Measurements from ENCODE around the gene APOBEC3A. TPM values are rescaled to one million over a fixed set of nuclear protein-coding genes. Genes with fewer than 3 reads are reported as not detected.

APOBEC3A gene
- total and polyA plus RNA-seq, 2 of the 8 experiments (the other 6 are each of a cell fraction or from before 2014, with no cell fraction given) = not detected

DNA sequence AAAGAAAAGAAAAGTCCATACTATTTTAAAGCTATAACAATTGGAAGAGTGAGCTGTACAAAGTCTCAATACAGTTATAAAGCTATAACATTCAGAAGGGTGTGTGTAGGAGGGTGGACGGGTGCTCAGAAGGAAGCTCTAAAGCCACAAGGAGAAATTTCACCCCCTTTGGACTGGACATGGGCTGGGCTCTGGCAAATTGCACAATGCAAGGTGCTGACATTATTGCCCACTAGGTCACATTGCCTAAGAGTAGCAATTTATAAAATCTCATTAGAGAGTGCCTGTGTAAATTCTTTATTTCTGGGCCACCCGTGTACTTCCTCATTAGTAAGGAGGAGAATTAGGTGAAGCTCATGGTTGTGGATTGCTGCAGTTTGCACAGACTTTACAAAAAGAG is 5.7 kb upstream of the APOBEC3A start:
- H3K27me3 ChIP-seq (replicated peaks in 1 of 4; ENCODE audit: control insufficient read depth in 3 of 4, extremely low read depth in 1 of 4, insufficient read depth in 3 of 4, low read length in 3 of 4) = peaks cover 0 to 3% (median 0%) of the 10 kb centered on the region in 4 experiments; a peak in 1 of 7 replicates
- H3K79me1 ChIP-seq (ENCODE audit: low read depth, low read length) = no peaks in the 10 kb centered on the region
- 93% methylated on average over 2 of the region's 2 CpGs; no CpG with 5 or more reads in 1 of the 2 experiments for WGBS, 2 experiments (ENCODE audit: extremely low coverage in 1 of 2, insufficient coverage in 1 of 2, insufficient read length in 1 of 2, insufficient replicate concordance in 2 of 2, low coverage in 1 of 2, low lambda C conversion rate in 2 of 2, missing lambda C conversion rate in 1 of 2)
- no peaks in the 10 kb centered on the region for H3K79me2 ChIP-seq (ENCODE audit: control insufficient read depth in 1 of 2, insufficient read depth in 2 of 2, low read length in 2 of 2)
- FAIRE-seq (no peak), DNase-seq (ENCODE audit: low read depth in 1 of 2, low spot score in 2 of 2) (no peak)
- ChIA-PET CTCF (ENCODE audit: partially characterized antibody) (interaction anchor here (0.6 to 2.3 kb wide), 9 partner anchors 10 to 365 kb away, joined by 3 to 9 read pairs (median 3); no protein-coding TSS in a partner anchor), POLR2A (ENCODE audit: partially characterized antibody) (interaction anchor here (1.1 to 2.5 kb wide), 3 partner anchors 8 to 88 kb away, joined by 3 to 6 read pairs (median 5); no protein-coding TSS in a partner anchor)
- H2AFZ ChIP-seq (ENCODE audit: low read length) = no peak overlapping the region
- no peak for TF ChIP-seq BCL11A (IDR thresholded peaks at IDR 0.05; ENCODE audit: low read depth in 2 of 2, low read length in 2 of 2)
- H3K27ac ChIP-seq (ENCODE audit: low read depth, low read length) = no peak overlapping the region
- H3K23ac ChIP-seq (ENCODE audit: insufficient read length) = no peak overlapping the region
- no peak overlapping the region for H3K56ac ChIP-seq (replicated peaks; ENCODE audit: insufficient read length, low read depth, low read length)
- no peak overlapping the region for H3K9ac ChIP-seq (replicated peaks in 1 of 4; ENCODE audit: extremely low read depth in 1 of 4, low read depth in 3 of 4, low read length in 3 of 4)
- H3K4me1 ChIP-seq (replicated peaks in 1 of 4; ENCODE audit: control insufficient read depth in 3 of 4, insufficient read depth in 4 of 4, low read length in 3 of 4) = peaks cover 0 to 3% (median 0%) of the 10 kb centered on the region in 4 experiments; a peak in 3 of 7 replicates
- no peak overlapping the region for H4K91ac ChIP-seq (replicated peaks; ENCODE audit: insufficient read length, low read length)
- H2BK15ac ChIP-seq (ENCODE audit: low read length) = no peak overlapping the region
- no peak overlapping the region for H3K4me3 ChIP-seq (ENCODE audit: extremely low read depth in 1 of 4, insufficient read depth in 2 of 4, low read depth in 3 of 4, low read length in 4 of 4)
- H3K14ac ChIP-seq (ENCODE audit: insufficient read length) = no peak overlapping the region
- no peak overlapping the region for H2BK12ac ChIP-seq (ENCODE audit: low read depth, low read length)
- no peak overlapping the region for H2BK20ac ChIP-seq (ENCODE audit: low read length)
- no peaks in the 10 kb centered on the region for H3K36me3 ChIP-seq (ENCODE audit: control insufficient read depth in 2 of 4, insufficient read depth in 4 of 4, low read length in 3 of 4)
- no peaks in the 10 kb centered on the region for H3K23me2 ChIP-seq (ENCODE audit: low read depth, low read length)
- no peak overlapping the region for H3K18ac ChIP-seq (ENCODE audit: extremely low read depth, low read length)
- no peak overlapping the region for H3K4ac ChIP-seq (replicated peaks; ENCODE audit: insufficient read length, low read depth, low read length)
- no peaks in the 10 kb centered on the region for H3K9me3 ChIP-seq (ENCODE audit: insufficient read depth in 2 of 2, low read depth in 1 of 2, low read length in 1 of 2)
- H2BK120ac ChIP-seq (replicated peaks; ENCODE audit: low read depth, low read length) = no peak overlapping the region
- H4K8ac ChIP-seq (ENCODE audit: extremely low read depth, insufficient read depth, low read length) = no peak overlapping the region
- H2AK5ac ChIP-seq (ENCODE audit: low read depth, low read length) = no peak overlapping the region
- H4K20me1 ChIP-seq (replicated peaks in 1 of 2; ENCODE audit: control insufficient read depth in 1 of 2, insufficient read depth in 2 of 2, low read length in 2 of 2) = no peaks in the 10 kb centered on the region
- no peak overlapping the region for H4K5ac ChIP-seq (ENCODE audit: insufficient read length, low read depth, low read length)
- no peak overlapping the region for H2BK5ac ChIP-seq (ENCODE audit: low read depth, low read length)
- no peak overlapping the region for H3K4me2 ChIP-seq (ENCODE audit: insufficient read depth in 1 of 2, low read depth in 2 of 2, low read length in 2 of 2)
